HL-60 (cell line): ENCODE measurements around the gene GOLIM4.

Experiments
- DNase-seq, 2 experiments: peaks; one replicate each; pipeline ENCODE4 v3.0.0-alpha.2; 2010 to 2020; ENCODE audit warnings: low read depth in 1 of 2, low spot score in 1 of 2
- H3K27ac ChIP-seq: fragments of 250-450 bp; sonication (Bioruptor Pico); replicated peaks from 2 replicates; pipeline ENCODE4 v1.5.1; 2020; ENCODE audit warnings: mild to moderate bottlenecking, moderate library complexity
- H3K27me3 ChIP-seq: fragments of 250-450 bp; sonication (Bioruptor Pico); 2 replicates; pipeline ENCODE4 v1.5.1; 2021; ENCODE audit warnings: mild to moderate bottlenecking, moderate library complexity; ENCODE audit not compliant: insufficient read depth, poor library complexity, severe bottlenecking
- H3K4me3 ChIP-seq: replicated peaks from 2 replicates; pipeline ENCODE4 v1.5.1; 2011; ENCODE audit warnings: mild to moderate bottlenecking, control low read depth, low read length; ENCODE audit not compliant: insufficient read depth
- CTCF ChIP-seq: IDR thresholded peaks from one replicate; pipeline ENCODE4 v1.5.1; 2011; ENCODE audit warnings: low read length, control low read depth, inconsistent platforms; ENCODE audit not compliant: insufficient read depth
- GABPA ChIP-seq: IDR thresholded peaks from 2 replicates; pipeline ENCODE4 v1.6.1; 2012; ENCODE audit warnings: low read depth
- POLR2AphosphoS5 ChIP-seq: IDR thresholded peaks from 2 replicates; pipeline ENCODE4 v1.6.1; 2012; ENCODE audit warnings: low read depth
- REST ChIP-seq: IDR thresholded peaks from 2 replicates; pipeline ENCODE4 v1.6.1; 2012; ENCODE audit warnings: low read depth; ENCODE audit not compliant: insufficient replicate concordance
- SPI1 ChIP-seq: IDR thresholded peaks from 2 replicates; pipeline ENCODE4 v1.6.1; 2012; ENCODE audit warnings: low read depth, mild to moderate bottlenecking, borderline replicate concordance

GOLIM4 gene

GRCh38 chr3:168091302-168091858 lies 4.3 kb downstream of the GOLIM4 start:
- no peak overlapping the region for H3K4me3 ChIP-seq
- H3K27ac ChIP-seq: no peak overlapping the region
- no peak for DNase-seq
- no peaks in the 10 kb centered on the region for H3K27me3 ChIP-seq
- TF ChIP-seq CTCF (no peak), SPI1 (no peak), GABPA (no peak), POLR2AphosphoS5 (no peak), REST (no peak)

GRCh38 chr3:168090306-168091085 lies 5.2 kb downstream of the GOLIM4 start:
- TF ChIP-seq REST (no peak), SPI1 (no peak), CTCF (no peak), GABPA (no peak), POLR2AphosphoS5 (no peak)
- DNase-seq: no peak
- no peak overlapping the region for H3K27ac ChIP-seq

GRCh38 chr3:168089179-168089771 lies 6.4 kb downstream of the GOLIM4 start:
- Histone ChIP-seq H3K27ac (no peak overlapping the region), H3K27me3 (no peaks in the 10 kb centered on the region), H3K4me3 (no peak overlapping the region)
- no peak for TF ChIP-seq GABPA
- no peak for TF ChIP-seq CTCF
- TF ChIP-seq REST: no peak
- no peak for TF ChIP-seq SPI1
- TF ChIP-seq POLR2AphosphoS5: no peak
- no peak for DNase-seq

More at GRCh38 chr3:168090306-168091085, 5.2 kb downstream of the GOLIM4 start:
- Histone ChIP-seq H3K4me3 (no peak overlapping the region), H3K27me3 (no peaks in the 10 kb centered on the region)
